Cardiac fibroblast (primary cell): ENCODE data around the gene KRTAP4-3.
A peak's percentile ranks its signal among the peaks of the same experiment; 100 is the strongest.
"Not testable (repeated sequence)": the region's sequence is repeated elsewhere in the genome, so short reads cannot be mapped to it uniquely, and the experiment has no call there.

Experiments
- DNase-seq, 2 donors: peaks; one replicate each; pipeline versions ENCODE4 v3.0.0 to v3.0.0-alpha.2; 2010; ENCODE audit warnings: low read depth in 2 of 2
- H3K4me3 ChIP-seq, 2 donors: replicated peaks in 1 of 2; 1 replicate in 1 of 2; 2 replicates in 1 of 2; pipeline ENCODE4 v1.5.1; 2011; ENCODE audit warnings: low read depth in 2 of 2, low read length in 2 of 2, mild to moderate bottlenecking in 2 of 2, moderate library complexity in 1 of 2
- TF ChIP-seq, protein P1 (sequence below): IDR thresholded peaks from one replicate; pipeline ENCODE4 v1.5.1; 2011; ENCODE audit warnings: low read depth, mild to moderate bottlenecking, low read length, inconsistent platforms

KRTAP4-3 gene

DNA sequence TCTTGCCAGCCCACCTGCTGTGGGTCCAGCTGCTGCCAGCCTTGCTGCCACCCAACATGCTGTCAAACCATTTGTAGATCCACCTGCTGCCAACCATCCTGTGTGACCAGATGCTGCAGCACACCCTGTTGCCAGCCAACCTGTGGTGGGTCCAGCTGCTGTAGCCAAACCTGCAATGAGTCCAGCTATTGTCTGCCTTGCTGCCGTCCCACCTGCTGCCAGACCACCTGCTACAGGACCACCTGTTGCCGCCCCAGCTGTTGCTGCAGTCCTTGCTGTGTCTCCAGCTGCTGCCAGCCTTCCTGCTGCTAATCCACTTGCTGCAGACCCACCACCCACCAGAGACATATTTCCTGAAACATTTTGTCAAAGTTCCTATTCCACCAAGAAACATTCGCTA, 22.3 kb upstream of the KRTAP4-3 start:
- TF ChIP-seq, protein P1, sequence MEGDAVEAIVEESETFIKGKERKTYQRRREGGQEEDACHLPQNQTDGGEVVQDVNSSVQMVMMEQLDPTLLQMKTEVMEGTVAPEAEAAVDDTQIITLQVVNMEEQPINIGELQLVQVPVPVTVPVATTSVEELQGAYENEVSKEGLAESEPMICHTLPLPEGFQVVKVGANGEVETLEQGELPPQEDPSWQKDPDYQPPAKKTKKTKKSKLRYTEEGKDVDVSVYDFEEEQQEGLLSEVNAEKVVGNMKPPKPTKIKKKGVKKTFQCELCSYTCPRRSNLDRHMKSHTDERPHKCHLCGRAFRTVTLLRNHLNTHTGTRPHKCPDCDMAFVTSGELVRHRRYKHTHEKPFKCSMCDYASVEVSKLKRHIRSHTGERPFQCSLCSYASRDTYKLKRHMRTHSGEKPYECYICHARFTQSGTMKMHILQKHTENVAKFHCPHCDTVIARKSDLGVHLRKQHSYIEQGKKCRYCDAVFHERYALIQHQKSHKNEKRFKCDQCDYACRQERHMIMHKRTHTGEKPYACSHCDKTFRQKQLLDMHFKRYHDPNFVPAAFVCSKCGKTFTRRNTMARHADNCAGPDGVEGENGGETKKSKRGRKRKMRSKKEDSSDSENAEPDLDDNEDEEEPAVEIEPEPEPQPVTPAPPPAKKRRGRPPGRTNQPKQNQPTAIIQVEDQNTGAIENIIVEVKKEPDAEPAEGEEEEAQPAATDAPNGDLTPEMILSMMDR, result no peak
- no peak for DNase-seq
- no peak overlapping the region for H3K4me3 ChIP-seq

GRCh38 chr17:41189837-41190318, 21.9 kb upstream of the KRTAP4-3 start, which contains the start of gene KRTAP9-1:
KRTAP9-1 (plus strand) TSS chr17:41189887; CDS start chr17:41189887, 0 bp downstream.
- H3K4me3 ChIP-seq, DNase-seq: not testable (repeated sequence)

GRCh38 chr17:41186872-41187271, 18.9 kb upstream of the KRTAP4-3 start:
- DNase-seq, result no peak
- H3K4me3 ChIP-seq, result no peak overlapping the region
- TF ChIP-seq, protein P1, result no peak

DNA sequence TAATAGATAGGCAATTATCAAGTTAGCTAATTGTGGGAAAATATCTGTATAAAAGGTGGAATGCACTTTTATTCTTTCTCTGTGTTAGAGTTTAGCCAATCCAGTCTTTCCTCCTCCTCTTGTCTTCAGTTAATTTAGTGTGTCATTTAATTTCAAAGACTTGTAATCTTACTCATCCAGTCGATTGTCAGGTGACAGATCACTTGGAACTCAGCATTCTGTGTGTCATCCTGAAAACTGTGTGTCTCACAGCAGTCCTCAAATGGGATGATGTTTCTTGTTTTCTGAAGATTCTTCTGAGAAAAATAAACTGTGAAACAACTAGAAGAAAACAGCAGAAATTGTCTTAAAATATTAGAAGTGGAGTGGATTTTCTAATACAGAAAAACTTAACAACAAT, 17.0 kb upstream of the KRTAP4-3 start:
- no peak overlapping the region for H3K4me3 ChIP-seq
- TF ChIP-seq, protein P1, result no peak
- no peak for DNase-seq

GRCh38 chr17:41184480-41184961, 16.5 kb upstream of the KRTAP4-3 start, which contains the start of gene KRTAP4-1:
KRTAP4-1 (minus strand) TSS chr17:41184911; CDS start chr17:41184854, 57 bp downstream.
- TF ChIP-seq, protein P1, result no peak
- H3K4me3 ChIP-seq, result no peak within 1 kb of the TSS
- no peak for DNase-seq

GRCh38 chr17:41178843-41179616, 11.0 kb upstream of the KRTAP4-3 start:
- peak in 1 of 2 donors; percentile 13 for DNase-seq
- H3K4me3 ChIP-seq, result no peak overlapping the region
- TF ChIP-seq, protein P1, result no peak

DNA sequence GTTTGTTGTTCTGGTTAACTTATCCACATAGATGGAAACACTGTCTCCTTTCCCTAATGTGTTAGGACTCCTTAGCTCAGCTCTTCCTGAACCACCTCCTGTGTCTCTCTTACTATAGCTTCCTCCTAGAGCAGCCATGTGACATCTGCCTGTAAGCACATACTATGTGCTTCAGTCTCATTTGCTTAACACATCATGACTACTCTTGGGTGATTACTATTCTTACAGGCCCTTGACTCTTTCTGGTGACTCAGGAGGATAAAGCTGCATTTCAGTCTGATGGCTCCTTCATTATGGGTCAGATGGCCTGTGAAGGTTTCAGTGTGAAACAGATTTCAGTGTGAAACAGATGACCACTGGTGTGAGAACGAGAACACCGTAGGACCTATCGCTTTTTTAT, 10.3 kb upstream of the KRTAP4-3 start:
- no peak overlapping the region for H3K4me3 ChIP-seq
- TF ChIP-seq, protein P1, result no peak
- DNase-seq, result peak in 1 of 2 donors; percentile 38
